Ectodermal cell (in vitro differentiated cells): Measurements from ENCODE around the gene ST8SIA1. TPM values are rescaled to one million over a fixed set of nuclear protein-coding genes. Genes with fewer than 3 reads are reported as not detected.
"Not testable (repeated sequence)": the region's sequence is repeated elsewhere in the genome, so short reads cannot be mapped to it uniquely, and the experiment has no call there.

ENCODE experiments used
- H3K27ac ChIP-seq: 2 replicates; pipeline ENCODE4 v1.7.0; 2013; ENCODE audit warnings: mild to moderate bottlenecking, low read depth, low read length; ENCODE audit not compliant: insufficient read depth, poor library complexity, severe bottlenecking
- H3K27me3 ChIP-seq: 2 replicates; pipeline ENCODE4 v1.7.0; 2013; ENCODE audit warnings: mild to moderate bottlenecking, low read length; ENCODE audit not compliant: insufficient read depth, control insufficient read depth, poor library complexity, severe bottlenecking
- H3K36me3 ChIP-seq: one replicate; pipeline ENCODE4 v1.7.0; 2013; ENCODE audit warnings: low read length; ENCODE audit not compliant: control insufficient read depth, insufficient read depth
- H3K4me1 ChIP-seq: one replicate; pipeline ENCODE4 v1.7.0; 2013; ENCODE audit warnings: low read length; ENCODE audit not compliant: control insufficient read depth, insufficient read depth
- H3K4me3 ChIP-seq: 2 replicates; pipeline ENCODE4 v1.7.0; 2013; ENCODE audit warnings: low read depth, low read length, control low read depth; ENCODE audit not compliant: insufficient read depth
- H3K9me3 ChIP-seq: 2 replicates; pipeline ENCODE4 v1.7.0; 2013; ENCODE audit warnings: mild to moderate bottlenecking, low read length, moderate library complexity; ENCODE audit not compliant: control insufficient read depth
- WGBS, 2 experiments: methylation state at CpG; one replicate each; pipeline ENCODE4 v1.1.7; 2013; ENCODE audit warnings: missing lambda C conversion rate in 2 of 2; 5-methylcytosine and 5-hydroxymethylcytosine counted together
- polyA plus RNA-seq, 4 experiments: library from polyadenylated mRNA; stranded (reverse); fragments of 50-300 nt; gene quantifications; one replicate each; pipeline ENCODE4 v1.2.3, GENCODE V29; 2013

Gene ST8SIA1, protein sequence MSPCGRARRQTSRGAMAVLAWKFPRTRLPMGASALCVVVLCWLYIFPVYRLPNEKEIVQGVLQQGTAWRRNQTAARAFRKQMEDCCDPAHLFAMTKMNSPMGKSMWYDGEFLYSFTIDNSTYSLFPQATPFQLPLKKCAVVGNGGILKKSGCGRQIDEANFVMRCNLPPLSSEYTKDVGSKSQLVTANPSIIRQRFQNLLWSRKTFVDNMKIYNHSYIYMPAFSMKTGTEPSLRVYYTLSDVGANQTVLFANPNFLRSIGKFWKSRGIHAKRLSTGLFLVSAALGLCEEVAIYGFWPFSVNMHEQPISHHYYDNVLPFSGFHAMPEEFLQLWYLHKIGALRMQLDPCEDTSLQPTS
- 6.1 TPM for polyA plus RNA-seq (2013, experiment 1 of 4)
- polyA plus RNA-seq (2013, experiment 2 of 4) = 5.0 TPM
- polyA plus RNA-seq (2013, experiment 3 of 4) = 9.8 TPM
- 12.1 TPM for polyA plus RNA-seq (2013, experiment 4 of 4)

DNA sequence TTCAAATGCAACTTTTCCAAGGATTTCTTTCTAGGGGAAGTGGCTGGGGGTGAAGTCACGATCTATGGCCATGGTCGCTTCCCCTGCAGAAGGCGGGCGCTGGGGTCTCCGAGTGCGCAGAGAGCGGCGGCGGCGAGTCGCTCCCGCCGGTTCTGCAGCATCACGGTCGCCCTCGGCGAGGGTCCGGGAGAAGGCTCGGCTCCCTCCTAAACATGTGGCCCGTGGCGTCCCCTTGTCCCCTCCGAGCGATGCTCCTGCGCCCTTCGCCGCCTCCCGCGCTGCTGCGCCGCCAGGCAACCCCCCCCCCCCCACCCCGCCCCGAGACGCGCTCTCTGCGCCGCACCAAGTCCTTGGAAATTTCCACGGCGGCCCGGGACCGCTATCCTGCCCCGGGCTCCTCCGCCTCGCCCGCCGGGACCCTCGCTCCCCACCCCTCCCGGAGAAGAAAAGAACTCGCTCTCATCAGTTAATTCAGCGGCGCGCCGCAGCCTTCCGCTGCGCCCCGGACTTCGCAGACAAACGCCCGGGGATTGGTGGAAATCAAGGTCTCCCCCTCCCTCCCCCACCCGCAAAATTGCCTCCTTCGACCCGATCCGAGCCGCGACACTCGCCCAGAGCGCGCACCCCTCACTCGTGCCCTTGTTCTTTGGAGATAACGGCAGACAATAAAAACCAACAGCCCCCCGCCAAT lies at the start of gene ST8SIA1:
TSS of gene ST8SIA1 (minus strand) at position 298 of the 691 bp plus-strand sequence. CDS start 475 bp downstream, outside the sequence.
- Histone ChIP-seq H3K4me3 (peak within 1 kb of the TSS; percentile 59), H3K4me1 (no peaks in the 10 kb centered on the region), H3K27me3 (peaks cover 41% of the 10 kb centered on the region), H3K27ac (no peak within 1 kb of the TSS), H3K36me3 (no peaks in the 10 kb centered on the region), H3K9me3 (no peaks in the 10 kb centered on the region)
- WGBS, 2 experiments = 0% methylated on average over 67 to 69 of the region's 70 CpGs

- Histone ChIP-seq H3K36me3 (no peaks in the 10 kb centered on the region), H3K9me3 (no peaks in the 10 kb centered on the region), H3K27me3 (no peaks in the 10 kb centered on the region), H3K4me3 (no peak overlapping the region), H3K27ac (no peak overlapping the region), H3K4me1 (no peaks in the 10 kb centered on the region)
- 94 to 96% methylated on average over 2 of the region's 3 CpGs for WGBS, 2 experiments
Observed at GRCh38 chr12:22380031-22380430, 45.5 kb upstream of the ST8SIA1 start.

GRCh38 chr12:22377731-22378496 lies 43.4 kb upstream of the ST8SIA1 start:
- Histone ChIP-seq H3K36me3 (no peaks in the 10 kb centered on the region), H3K4me3 (no peak overlapping the region), H3K9me3 (no peaks in the 10 kb centered on the region), H3K27me3 (no peaks in the 10 kb centered on the region), H3K27ac (no peak overlapping the region), H3K4me1 (no peaks in the 10 kb centered on the region)
- WGBS, 2 experiments = 82 to 91% methylated on average over 4 of the region's 4 CpGs

GRCh38 chr12:22376596-22377150 lies 42.2 kb upstream of the ST8SIA1 start:
- not testable (repeated sequence) for H3K4me1 ChIP-seq, H3K4me3 ChIP-seq, H3K27me3 ChIP-seq, H3K9me3 ChIP-seq, H3K36me3 ChIP-seq, H3K27ac ChIP-seq
- 96% methylated on average over 44 of the region's 44 CpGs for WGBS, 2 experiments

DNA sequence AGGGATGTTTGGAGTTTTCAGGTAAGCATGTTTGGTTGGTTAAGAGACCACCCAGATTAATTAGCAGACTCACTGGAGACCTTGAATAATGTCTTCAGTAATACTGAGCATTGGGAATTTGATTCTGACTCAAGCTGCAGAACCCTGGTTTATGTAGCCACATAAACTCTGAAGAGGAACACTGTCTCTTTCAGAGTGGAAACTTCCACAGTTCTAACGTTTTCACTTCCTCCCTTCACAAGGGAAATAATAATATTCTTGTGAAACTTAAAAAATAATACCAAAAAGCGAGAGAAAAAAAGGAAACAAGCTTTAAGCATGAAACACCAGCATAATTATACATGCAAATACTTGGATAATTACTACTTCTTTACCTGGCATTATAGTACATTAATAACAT lies 40.0 kb upstream of the ST8SIA1 start:
- no peaks in the 10 kb centered on the region for H3K27me3 ChIP-seq
- no peak overlapping the region for H3K4me3 ChIP-seq
- no peaks in the 10 kb centered on the region for H3K9me3 ChIP-seq
- no peaks in the 10 kb centered on the region for H3K4me1 ChIP-seq
- no peak overlapping the region for H3K27ac ChIP-seq
- WGBS, 2 experiments = 92% methylated on average over 2 of the region's 2 CpGs; no CpG with 5 or more reads in 1 of the 2 experiments
- no peaks in the 10 kb centered on the region for H3K36me3 ChIP-seq

- Histone ChIP-seq H3K4me1 (no peaks in the 10 kb centered on the region), H3K27ac (no peak overlapping the region), H3K36me3 (no peaks in the 10 kb centered on the region), H3K27me3 (no peaks in the 10 kb centered on the region), H3K4me3 (no peak overlapping the region), H3K9me3 (no peaks in the 10 kb centered on the region)
Observed at GRCh38 chr12:22372277-22372837, 37.9 kb upstream of the ST8SIA1 start.

- no peak overlapping the region for H3K27ac ChIP-seq
- 89% methylated on average over 5 of the region's 5 CpGs for WGBS, 2 experiments
- no peaks in the 10 kb centered on the region for H3K36me3 ChIP-seq
- H3K4me1 ChIP-seq = no peaks in the 10 kb centered on the region
- no peaks in the 10 kb centered on the region for H3K27me3 ChIP-seq
- no peaks in the 10 kb centered on the region for H3K9me3 ChIP-seq
- no peak overlapping the region for H3K4me3 ChIP-seq
Observed at GRCh38 chr12:22366181-22366580, 31.7 kb upstream of the ST8SIA1 start.

GRCh38 chr12:22361785-22362184 lies 27.3 kb upstream of the ST8SIA1 start:
- no peaks in the 10 kb centered on the region for H3K4me1 ChIP-seq
- no peaks in the 10 kb centered on the region for H3K27me3 ChIP-seq
- no peaks in the 10 kb centered on the region for H3K36me3 ChIP-seq
- no peak overlapping the region for H3K4me3 ChIP-seq
- 20 to 29% methylated on average over 4 of the region's 4 CpGs for WGBS, 2 experiments
- H3K27ac ChIP-seq = no peak overlapping the region
- H3K9me3 ChIP-seq = no peaks in the 10 kb centered on the region

DNA sequence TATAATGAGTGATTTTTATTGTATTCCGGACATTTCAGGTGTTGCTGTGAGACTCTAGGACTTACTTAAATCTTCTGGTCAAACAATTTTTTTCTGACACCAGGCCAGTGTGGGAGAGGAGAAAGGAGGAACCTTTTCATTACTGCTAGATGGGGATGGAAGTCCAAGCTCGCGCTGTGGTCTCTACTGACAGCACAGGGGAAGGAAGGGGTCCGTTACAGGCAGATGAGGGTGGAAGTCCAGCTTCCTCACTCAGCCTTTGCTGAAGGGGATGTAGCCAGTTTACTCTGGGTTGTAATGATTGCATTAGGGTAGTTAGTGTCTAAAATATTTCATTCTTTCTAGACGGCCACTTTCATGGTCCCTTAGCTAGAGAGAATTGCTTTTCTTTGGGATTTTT lies 26.3 kb upstream of the ST8SIA1 start:
- Histone ChIP-seq H3K27ac (no peak overlapping the region), H3K4me1 (no peaks in the 10 kb centered on the region), H3K9me3 (no peaks in the 10 kb centered on the region), H3K36me3 (no peaks in the 10 kb centered on the region), H3K27me3 (no peaks in the 10 kb centered on the region), H3K4me3 (no peak overlapping the region)
- WGBS, 2 experiments = 89 to 96% methylated on average over 5 of the region's 5 CpGs
